Measurements from ENCODE around the gene SLC25A12.

DNA sequence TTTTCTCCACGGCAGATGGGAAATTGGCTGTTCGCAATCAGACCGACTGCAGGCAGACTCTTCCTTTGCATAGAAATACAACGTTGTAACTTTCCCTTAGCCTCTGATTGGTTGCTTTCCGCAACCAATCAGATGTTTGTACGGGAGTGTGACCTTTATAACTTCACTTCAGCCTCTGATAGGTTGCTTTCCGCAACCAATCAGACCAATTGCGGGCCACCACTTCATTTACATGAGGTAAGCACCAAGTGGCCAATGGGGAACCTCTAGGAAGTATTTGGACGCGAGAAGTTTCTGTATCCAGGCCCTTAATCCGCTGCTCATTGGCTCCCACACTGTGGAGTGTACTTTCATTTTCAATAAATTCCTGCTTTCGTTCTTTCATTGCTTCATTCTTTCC lies 19.1 kb downstream of the SLC25A12 start:
- TF ChIP-seq CTCF (IDR thresholded peaks at IDR 0.05) (no peak), POLR2A (IDR thresholded peaks at IDR 0.05) (no peak)

All from suprapubic skin (tissue), 3 donors.